ENCODE data around the gene AK5. TPM values are rescaled to one million over a fixed set of nuclear protein-coding genes. Genes with fewer than 3 reads are reported as not detected.

The AK5 gene
- total RNA-seq, 2 donors from 2014 or later = 4.4 to 7.2 TPM

DNA sequence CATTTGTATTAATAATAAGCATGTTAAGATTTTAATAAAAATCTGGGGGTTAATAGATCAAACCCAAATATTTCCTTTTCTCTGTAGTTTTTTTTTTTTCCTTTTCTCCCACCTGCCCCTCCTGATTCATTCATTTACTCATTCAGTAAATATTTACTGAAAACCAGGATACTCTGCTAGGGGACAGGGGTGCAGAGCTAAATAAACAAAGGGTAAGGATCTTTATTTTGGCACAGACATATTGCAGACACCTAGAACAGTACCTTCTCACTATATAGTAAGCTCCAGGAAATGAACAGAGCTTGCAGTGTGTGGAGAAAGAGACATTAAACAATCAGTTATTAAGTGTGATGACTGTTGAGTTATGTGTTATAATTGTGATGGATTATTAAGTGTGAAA, 60.9 kb downstream of the AK5 start:
- Mint-ChIP-seq H3K4me3 (no peak overlapping the region), H3K36me3 (ENCODE audit: insufficient read depth in 2 of 2) (no peaks in the 10 kb centered on the region), H3K27me3 (ENCODE audit: low read depth) (no peaks in the 10 kb centered on the region), H3K9me3 (no peaks in the 10 kb centered on the region), H3K4me1 (ENCODE audit: low read depth) (peaks cover 5% of the 10 kb centered on the region), H3K27ac (no peak overlapping the region)
- DNase-seq = no peak
- ATAC-seq (replicated peaks in 1 of 2) = no peak

DNA sequence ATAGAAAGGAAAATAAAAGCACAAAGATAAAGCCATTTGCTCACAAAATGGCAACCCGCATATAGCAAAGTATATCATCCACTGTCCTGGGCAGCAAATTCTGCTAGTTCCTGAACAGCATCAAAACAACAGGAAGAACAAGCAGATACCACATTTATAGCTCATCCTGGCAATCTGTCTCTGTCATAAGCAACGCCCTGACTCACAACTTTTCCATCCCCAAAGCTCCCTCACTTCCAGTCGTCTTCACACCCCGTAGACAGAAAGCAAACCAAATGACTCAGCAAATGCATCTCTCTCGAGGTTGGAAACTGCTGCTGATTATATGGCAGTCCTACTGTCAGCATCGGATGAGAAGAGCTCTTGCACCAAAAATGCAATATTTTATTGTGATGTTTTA, 65.8 kb downstream of the AK5 start:
- ATAC-seq (replicated peaks in 1 of 2) (peak; percentile 72 to 73), DNase-seq (peak; percentile 6 to 13)
- Mint-ChIP-seq H3K4me3 (no peak overlapping the region), H3K27me3 (ENCODE audit: low read depth) (no peaks in the 10 kb centered on the region), H3K36me3 (ENCODE audit: insufficient read depth in 2 of 2) (no peaks in the 10 kb centered on the region), H3K4me1 (ENCODE audit: low read depth) (peaks cover 11% of the 10 kb centered on the region), H3K9me3 (peaks cover 0 to 3% of the 10 kb centered on the region in 2 donors), H3K27ac (no peak overlapping the region)

DNA sequence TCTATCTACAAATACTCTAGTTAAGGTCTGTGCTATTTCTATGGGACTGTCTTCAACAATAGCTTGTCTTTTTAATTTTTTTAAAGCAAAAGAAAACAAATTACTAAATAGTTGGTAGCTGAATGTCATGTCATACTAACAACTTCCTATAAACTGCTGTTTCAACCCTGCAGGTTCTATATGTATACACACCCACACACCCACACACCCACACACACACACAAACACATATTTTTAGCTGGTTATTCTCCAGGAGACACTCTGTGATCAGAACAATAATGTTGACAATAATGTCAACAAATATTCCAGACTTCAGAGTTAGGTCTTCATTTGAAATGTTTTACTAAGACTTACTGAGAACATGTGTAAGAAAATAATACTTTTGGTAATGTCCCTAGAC, 66.7 kb downstream of the AK5 start:
- Mint-ChIP-seq H3K9me3 (peaks cover 0 to 3% of the 10 kb centered on the region in 2 donors), H3K27me3 (ENCODE audit: low read depth) (no peaks in the 10 kb centered on the region), H3K4me3 (no peak overlapping the region), H3K4me1 (ENCODE audit: low read depth) (peaks cover 12% of the 10 kb centered on the region), H3K27ac (no peak overlapping the region), H3K36me3 (ENCODE audit: insufficient read depth in 2 of 2) (no peaks in the 10 kb centered on the region)
- no peak for DNase-seq
- no peak for ATAC-seq (replicated peaks in 1 of 2)

DNA sequence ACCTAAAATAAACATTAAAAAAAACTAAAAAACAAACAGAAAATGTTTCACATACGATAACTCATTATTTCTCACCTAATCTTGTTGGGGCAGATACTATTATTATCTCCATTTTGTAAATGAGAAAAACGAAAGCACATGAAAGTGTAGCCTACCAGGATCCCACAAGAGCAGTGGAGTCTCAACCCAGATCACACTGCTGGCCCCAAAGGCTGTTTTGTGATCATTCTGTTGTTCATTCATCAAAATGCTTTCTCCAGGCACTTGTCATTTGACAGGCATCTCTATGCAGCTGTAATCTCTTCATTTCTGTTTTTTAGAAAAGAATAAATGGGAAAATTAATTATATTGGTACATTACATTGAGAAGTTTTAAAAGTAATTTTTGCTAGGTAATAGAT, 67.5 kb downstream of the AK5 start:
- Mint-ChIP-seq H3K9me3 (peaks cover 0 to 3% of the 10 kb centered on the region in 2 donors), H3K4me3 (no peak overlapping the region), H3K36me3 (ENCODE audit: insufficient read depth in 2 of 2) (no peaks in the 10 kb centered on the region), H3K27ac (no peak overlapping the region), H3K27me3 (ENCODE audit: low read depth) (no peaks in the 10 kb centered on the region), H3K4me1 (ENCODE audit: low read depth) (peaks cover 17% of the 10 kb centered on the region)
- ATAC-seq (replicated peaks in 1 of 2) = no peak
- DNase-seq = no peak

DNA sequence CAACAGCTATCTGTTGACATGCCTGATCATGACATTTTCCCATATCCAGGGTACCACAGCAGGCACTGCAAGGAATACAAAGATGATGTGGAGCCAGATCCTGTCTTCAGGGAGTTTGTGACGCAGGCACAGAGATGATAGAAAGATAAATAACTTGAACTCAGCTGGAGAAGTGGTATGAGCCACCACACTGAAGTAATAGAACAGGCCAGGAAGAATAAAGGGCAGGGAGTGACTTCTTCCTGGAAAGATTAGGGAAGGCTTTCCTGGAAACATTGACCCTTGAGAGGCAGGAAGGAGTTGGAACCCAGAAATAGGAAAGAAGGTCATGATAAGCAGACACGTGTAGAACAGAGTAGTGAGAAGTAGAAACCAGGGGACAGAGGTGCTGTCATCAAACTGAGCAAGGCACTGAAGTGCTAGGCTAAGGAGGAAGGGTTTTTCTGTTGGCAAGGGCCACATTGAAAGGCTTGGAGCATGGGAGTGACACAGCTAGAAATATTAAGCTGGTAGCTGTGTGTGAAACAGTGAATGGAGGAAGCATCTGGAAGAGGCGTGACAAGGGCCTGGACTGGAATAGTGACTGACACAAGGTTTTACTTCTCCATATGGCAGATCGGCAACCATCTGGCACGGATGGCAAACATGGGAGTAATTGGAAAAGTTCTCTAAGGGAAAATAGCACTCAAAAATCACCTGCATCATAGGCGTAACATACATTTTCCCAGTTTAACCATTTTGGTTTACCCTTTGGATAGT, 68.4 kb downstream of the AK5 start:
- Mint-ChIP-seq H3K9me3 (peaks cover 0 to 3% of the 10 kb centered on the region in 2 donors), H3K4me3 (no peak overlapping the region), H3K27ac (no peak overlapping the region), H3K27me3 (ENCODE audit: low read depth) (no peaks in the 10 kb centered on the region), H3K36me3 (ENCODE audit: insufficient read depth in 2 of 2) (no peaks in the 10 kb centered on the region), H3K4me1 (ENCODE audit: low read depth) (peaks cover 20% of the 10 kb centered on the region)
- DNase-seq (no peak), ATAC-seq (replicated peaks in 1 of 2) (no peak)

DNA sequence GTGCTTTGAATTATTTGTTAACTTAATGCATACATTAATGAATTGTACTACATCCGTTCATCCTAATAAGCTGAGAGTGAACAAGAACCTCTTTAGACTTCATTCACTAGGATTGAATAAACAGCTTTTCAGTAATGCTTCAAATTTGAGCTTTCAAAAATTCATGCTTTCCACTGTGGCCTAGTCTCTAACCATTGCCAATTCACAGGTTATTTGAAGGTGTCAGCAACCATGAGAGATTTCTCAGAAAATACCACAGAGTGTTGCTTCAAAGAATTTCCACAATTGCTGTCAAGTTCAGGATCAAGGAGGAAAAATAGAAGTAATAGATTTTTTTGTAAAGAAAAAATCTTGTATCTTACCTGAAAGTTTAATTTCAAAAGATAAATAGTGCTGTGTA, 72.7 kb downstream of the AK5 start:
- no peaks in the 10 kb centered on the region for H3K27me3 Mint-ChIP-seq (ENCODE audit: low read depth)
- H3K27ac Mint-ChIP-seq = no peak overlapping the region
- H3K9me3 Mint-ChIP-seq = peaks cover 0 to 3% of the 10 kb centered on the region in 2 donors
- no peak overlapping the region for H3K4me3 Mint-ChIP-seq
- H3K4me1 Mint-ChIP-seq (ENCODE audit: low read depth) = peaks cover 9% of the 10 kb centered on the region
- ATAC-seq (replicated peaks in 1 of 2) (no peak), DNase-seq (no peak)
- peaks cover 0 to 1% of the 10 kb centered on the region in 2 donors for H3K36me3 Mint-ChIP-seq (ENCODE audit: insufficient read depth in 2 of 2)

DNA sequence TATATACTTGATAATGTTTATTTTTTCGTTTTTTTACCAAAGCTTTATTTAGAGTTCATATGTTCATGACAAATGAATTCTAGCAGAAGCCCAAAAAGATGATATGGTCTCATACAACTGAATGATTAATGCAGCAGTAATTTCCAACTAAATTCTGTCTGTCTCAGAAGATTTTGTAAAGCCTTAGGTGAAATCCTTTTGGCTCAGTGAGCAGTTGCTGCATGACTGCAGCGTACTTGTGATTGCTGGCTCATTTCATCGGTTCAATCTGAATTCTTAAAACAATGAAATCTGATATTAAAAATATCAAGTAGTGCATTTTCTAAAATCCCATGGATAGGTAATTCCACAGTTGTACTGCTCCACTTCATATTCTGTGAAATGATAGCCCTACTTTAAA, 73.2 kb downstream of the AK5 start:
- Mint-ChIP-seq H3K27ac (no peak overlapping the region), H3K4me3 (no peak overlapping the region), H3K9me3 (peaks cover 0 to 4% of the 10 kb centered on the region in 2 donors), H3K36me3 (ENCODE audit: insufficient read depth in 2 of 2) (peaks cover 0 to 1% of the 10 kb centered on the region in 2 donors), H3K4me1 (ENCODE audit: low read depth) (peaks cover 12% of the 10 kb centered on the region), H3K27me3 (ENCODE audit: low read depth) (no peaks in the 10 kb centered on the region)
- DNase-seq = no peak
- no peak for ATAC-seq (replicated peaks in 1 of 2)

DNA sequence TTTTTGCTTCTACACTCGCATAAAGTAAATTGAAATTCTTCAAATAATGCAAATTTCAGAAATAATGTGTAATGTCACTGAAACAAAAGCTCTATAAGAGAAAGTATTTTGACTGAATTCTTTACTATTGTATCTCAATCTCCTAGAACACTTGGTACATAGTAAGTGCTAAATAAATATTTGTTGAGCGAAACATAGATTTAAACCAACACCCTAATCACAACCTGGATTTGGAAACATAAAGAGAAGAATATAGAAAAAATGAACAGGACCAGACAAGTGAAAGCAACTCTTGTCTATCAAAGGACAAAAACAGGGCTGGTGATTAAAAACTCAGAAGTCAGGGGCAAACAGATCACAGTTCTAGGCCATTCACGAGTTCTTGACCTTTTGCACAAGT, 74.3 kb downstream of the AK5 start:
- Mint-ChIP-seq H3K36me3 (ENCODE audit: insufficient read depth in 2 of 2) (peaks cover 0 to 1% of the 10 kb centered on the region in 2 donors), H3K9me3 (peaks cover 0 to 3% of the 10 kb centered on the region in 2 donors), H3K27ac (no peak overlapping the region), H3K4me1 (ENCODE audit: low read depth) (peaks cover 18% of the 10 kb centered on the region), H3K27me3 (ENCODE audit: low read depth) (no peaks in the 10 kb centered on the region), H3K4me3 (no peak overlapping the region)
- DNase-seq (no peak), ATAC-seq (replicated peaks in 1 of 2) (no peak)

DNA sequence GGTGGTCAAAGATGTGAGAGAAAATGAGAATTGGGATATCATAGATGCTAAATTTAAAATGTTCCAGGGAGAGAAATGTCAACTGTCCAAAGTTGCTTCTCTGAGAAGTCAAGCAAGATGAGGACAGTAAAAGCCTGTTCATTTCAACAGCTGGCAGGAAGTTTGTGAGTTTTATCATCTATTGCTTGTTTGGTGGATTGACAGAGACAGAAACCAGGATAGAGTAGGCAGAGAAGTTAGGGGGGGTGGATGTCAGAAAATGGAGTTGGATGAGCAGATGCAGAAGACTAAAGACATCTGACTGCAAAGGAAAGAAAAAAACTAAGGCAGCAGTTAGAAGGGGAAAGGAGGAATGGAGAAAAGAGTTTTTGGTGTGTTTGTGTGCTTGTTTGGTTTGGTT, 78.4 kb downstream of the AK5 start:
- no peaks in the 10 kb centered on the region for H3K27me3 Mint-ChIP-seq (ENCODE audit: low read depth)
- ATAC-seq (replicated peaks in 1 of 2) = no peak
- no peak overlapping the region for H3K4me3 Mint-ChIP-seq

DNA sequence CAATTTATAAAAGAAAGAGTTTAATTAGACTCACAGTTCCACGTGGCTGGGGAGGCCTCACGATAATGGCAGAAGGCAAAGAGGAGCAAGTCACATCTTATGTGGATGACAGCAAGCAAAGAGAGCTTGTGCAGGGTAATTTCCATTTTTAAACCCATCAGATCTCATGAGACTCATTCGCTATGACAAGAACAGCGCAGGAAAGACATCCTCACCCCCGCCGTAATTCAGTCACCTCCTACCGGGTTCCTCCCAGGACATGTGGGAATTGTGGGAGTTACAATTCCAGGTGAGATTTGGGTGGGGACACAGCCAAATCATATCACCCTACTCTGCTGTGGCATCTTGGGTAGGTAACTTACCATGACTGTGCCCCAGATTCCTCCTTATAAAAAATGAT, 79.8 kb downstream of the AK5 start:
- Mint-ChIP-seq H3K36me3 (ENCODE audit: insufficient read depth in 2 of 2) (peaks cover 0 to 1% of the 10 kb centered on the region in 2 donors), H3K27ac (no peak overlapping the region), H3K9me3 (peaks cover 0 to 5% of the 10 kb centered on the region in 2 donors), H3K4me1 (ENCODE audit: low read depth) (peaks cover 9% of the 10 kb centered on the region), H3K27me3 (ENCODE audit: low read depth) (no peaks in the 10 kb centered on the region), H3K4me3 (no peak overlapping the region)
- no peak for DNase-seq
- no peak for ATAC-seq (replicated peaks in 1 of 2)

More for the DNA sequence above, 78.4 kb downstream of the AK5 start:
- H3K36me3 Mint-ChIP-seq (ENCODE audit: insufficient read depth in 2 of 2) = peaks cover 0 to 1% of the 10 kb centered on the region in 2 donors
- H3K4me1 Mint-ChIP-seq (ENCODE audit: low read depth) = peaks cover 9% of the 10 kb centered on the region
- H3K9me3 Mint-ChIP-seq = peaks cover 0 to 5% of the 10 kb centered on the region in 2 donors
- no peak for DNase-seq
- no peak overlapping the region for H3K27ac Mint-ChIP-seq

DNA sequence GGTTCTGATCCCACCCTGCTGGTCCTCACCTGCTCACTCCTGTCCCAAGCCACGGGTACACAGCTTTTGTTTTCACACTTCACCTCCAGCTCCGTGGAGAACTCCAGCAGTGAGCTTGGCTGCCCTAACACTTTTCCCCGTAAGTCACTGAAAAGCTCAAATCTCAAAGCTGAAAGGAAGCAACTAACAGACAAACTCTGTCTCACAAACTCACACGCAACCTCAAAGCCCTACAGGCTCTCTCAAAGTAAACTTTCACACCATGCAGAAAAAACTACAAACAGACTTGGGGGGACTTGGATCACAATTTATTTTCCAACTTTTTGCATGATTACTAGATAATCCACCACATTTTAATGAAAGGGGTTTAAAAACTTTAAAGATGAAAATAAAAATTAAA, 88.3 kb downstream of the AK5 start:
- no peak for ATAC-seq (replicated peaks in 1 of 2)
- Mint-ChIP-seq H3K9me3 (no peaks in the 10 kb centered on the region), H3K36me3 (ENCODE audit: insufficient read depth in 2 of 2) (no peaks in the 10 kb centered on the region), H3K27me3 (ENCODE audit: low read depth) (no peaks in the 10 kb centered on the region), H3K4me1 (ENCODE audit: low read depth) (peaks cover 17% of the 10 kb centered on the region), H3K4me3 (no peak overlapping the region), H3K27ac (no peak overlapping the region)
- DNase-seq = no peak

DNA sequence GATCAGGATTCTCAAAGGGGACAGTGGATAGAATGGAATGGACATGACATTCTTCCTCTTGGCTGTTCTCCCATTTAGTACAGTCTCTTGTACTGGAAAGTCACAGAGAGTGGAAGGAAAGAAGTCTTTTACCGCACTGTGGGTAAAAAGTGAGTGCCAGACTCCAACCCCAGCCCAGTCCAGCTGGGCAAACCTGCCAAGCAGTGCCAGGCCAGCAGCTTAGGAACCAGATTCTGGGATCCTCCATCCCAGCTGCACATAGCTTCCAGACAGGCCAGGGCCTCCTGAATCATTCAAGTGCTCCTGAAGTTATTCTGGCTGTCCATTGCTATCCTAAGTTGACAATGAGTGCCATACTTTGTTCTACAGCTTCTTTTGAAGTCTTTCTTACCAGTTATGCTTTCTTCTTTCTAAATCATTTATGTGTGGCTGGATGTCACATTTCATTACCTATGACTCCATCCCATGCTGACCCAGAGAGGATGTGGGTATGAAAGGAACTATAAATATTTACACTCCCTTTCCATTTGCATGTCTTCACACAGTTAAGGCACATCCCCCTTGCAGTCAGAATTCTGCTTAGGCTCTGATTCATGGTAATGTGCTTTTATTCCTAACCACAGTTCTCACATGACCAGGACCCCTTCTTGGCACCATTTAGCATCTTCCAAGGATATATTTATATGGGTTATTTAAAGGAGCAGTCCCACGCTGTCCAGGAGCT, 88.9 kb downstream of the AK5 start:
- no peaks in the 10 kb centered on the region for H3K9me3 Mint-ChIP-seq
- H3K4me3 Mint-ChIP-seq = no peak overlapping the region
- no peaks in the 10 kb centered on the region for H3K36me3 Mint-ChIP-seq (ENCODE audit: insufficient read depth in 2 of 2)
- H3K27ac Mint-ChIP-seq = peak overlapping the region; percentile 26
- peak; percentile 82 to 97 for ATAC-seq (replicated peaks in 1 of 2)
- H3K4me1 Mint-ChIP-seq (ENCODE audit: low read depth) = peaks cover 17% of the 10 kb centered on the region
- peak; percentile 1 to 5 for DNase-seq
- no peaks in the 10 kb centered on the region for H3K27me3 Mint-ChIP-seq (ENCODE audit: low read depth)

DNA sequence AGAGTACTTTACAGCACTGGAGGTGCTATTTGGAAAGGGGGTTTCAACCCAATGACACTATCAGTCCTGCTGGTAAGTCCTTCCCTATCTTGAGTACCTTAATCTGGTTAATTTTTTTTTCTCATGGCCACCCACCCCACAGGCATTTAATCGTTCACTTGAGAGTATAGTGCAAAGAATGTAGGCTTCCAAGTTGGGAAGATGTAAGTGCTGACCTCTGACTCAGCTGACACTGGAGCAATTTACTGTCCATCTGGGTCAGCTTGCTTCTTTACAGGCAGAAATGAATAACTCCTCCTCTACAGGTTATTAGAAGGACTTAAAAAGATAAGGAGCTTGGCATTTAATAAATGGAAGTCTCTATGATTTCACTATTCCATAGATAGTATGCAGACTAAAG, 89.6 kb downstream of the AK5 start:
- Mint-ChIP-seq H3K36me3 (ENCODE audit: insufficient read depth in 2 of 2) (no peaks in the 10 kb centered on the region), H3K27ac (no peak overlapping the region), H3K4me1 (ENCODE audit: low read depth) (peaks cover 17% of the 10 kb centered on the region), H3K27me3 (ENCODE audit: low read depth) (no peaks in the 10 kb centered on the region), H3K9me3 (no peaks in the 10 kb centered on the region), H3K4me3 (no peak overlapping the region)
- no peak for ATAC-seq (replicated peaks in 1 of 2)
- no peak for DNase-seq

Measured in activated T-cell treated with anti-CD3 and anti-CD28 coated beads, Interleukin-2, amount 50 U/mL, for 72 hours (primary cell).